Nephron progenitor cell (in vitro differentiated cells): ENCODE results near the gene AHDC1.
A peak's percentile ranks its signal among the peaks of the same experiment; 100 is the strongest.

Experiments used
- DNase-seq: peaks from one replicate; pipeline ENCODE4 v3.0.0; 2021
- H3K27ac Mint-ChIP-seq: 2 replicates; pipeline ENCODE4 v1.8.0; 2021; ENCODE audit warnings: mild to moderate bottlenecking, moderate library complexity, mixed read lengths
- H3K27me3 Mint-ChIP-seq: 2 replicates; pipeline ENCODE4 v1.8.0; 2021; ENCODE audit warnings: mild to moderate bottlenecking, low read depth, mixed read lengths; ENCODE audit not compliant: poor library complexity
- H3K36me3 Mint-ChIP-seq: 2 replicates; pipeline ENCODE4 v1.8.0; 2021; ENCODE audit warnings: low read depth, mixed read lengths
- H3K4me1 Mint-ChIP-seq: 2 replicates; pipeline ENCODE4 v1.8.0; 2021; ENCODE audit warnings: mixed read lengths
- H3K4me3 Mint-ChIP-seq: 2 replicates; pipeline ENCODE4 v1.8.0; 2021; ENCODE audit warnings: mild to moderate bottlenecking, moderate library complexity, mixed read lengths
- H3K9me3 Mint-ChIP-seq: 2 replicates; pipeline ENCODE4 v1.8.0; 2021; ENCODE audit warnings: mild to moderate bottlenecking, moderate library complexity, mixed read lengths
- TF ChIP-seq, protein P1 (sequence below): fragments of 200-600 bp; sonication (generic); IDR thresholded peaks from 2 replicates; pipeline ENCODE4 v1.5.0; 2021; ENCODE audit warnings: antibody characterized with exemption

AHDC1 gene

DNA sequence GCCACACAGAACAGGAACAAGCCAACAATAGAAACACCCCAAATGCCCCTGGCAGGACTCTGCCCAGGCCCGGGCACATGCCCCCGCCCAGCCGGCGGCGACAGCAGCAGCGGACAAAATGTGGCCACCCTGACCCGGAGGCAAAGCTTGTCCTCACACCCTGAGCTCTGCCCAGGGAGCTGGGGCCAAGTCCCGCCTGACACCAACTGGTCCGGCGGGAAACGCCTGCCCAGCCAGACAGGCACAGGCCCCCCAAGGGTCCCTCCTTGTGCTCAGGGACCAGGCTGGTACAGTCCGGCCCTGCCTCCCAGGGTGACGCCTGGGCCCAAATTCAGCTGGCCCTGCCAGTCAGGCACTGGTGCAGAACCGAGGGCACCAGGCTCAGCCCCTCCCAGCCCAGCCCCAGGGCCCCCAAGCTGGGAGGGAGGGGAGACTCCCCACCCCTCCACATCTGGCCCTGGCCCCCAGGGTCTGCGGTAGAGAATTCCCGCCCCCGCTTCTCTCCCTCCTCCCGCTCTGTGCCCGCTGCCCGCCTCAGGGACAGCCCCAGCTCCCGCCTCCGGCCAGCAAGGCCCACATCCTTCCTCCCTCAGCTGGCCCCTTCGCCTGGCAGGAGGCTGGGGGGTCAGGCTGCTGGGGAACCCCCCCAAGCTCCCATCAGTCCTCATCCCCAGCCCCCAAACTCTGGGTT is 2.0 kb downstream of the AHDC1 start:
- Mint-ChIP-seq H3K27ac (peak overlapping the region; percentile 94), H3K4me3 (peak overlapping the region; percentile 91), H3K4me1 (no peaks in the 10 kb centered on the region), H3K36me3 (no peaks in the 10 kb centered on the region), H3K9me3 (no peaks in the 10 kb centered on the region), H3K27me3 (no peaks in the 10 kb centered on the region)
- peak; percentile 44 for DNase-seq
- TF ChIP-seq, protein P1, sequence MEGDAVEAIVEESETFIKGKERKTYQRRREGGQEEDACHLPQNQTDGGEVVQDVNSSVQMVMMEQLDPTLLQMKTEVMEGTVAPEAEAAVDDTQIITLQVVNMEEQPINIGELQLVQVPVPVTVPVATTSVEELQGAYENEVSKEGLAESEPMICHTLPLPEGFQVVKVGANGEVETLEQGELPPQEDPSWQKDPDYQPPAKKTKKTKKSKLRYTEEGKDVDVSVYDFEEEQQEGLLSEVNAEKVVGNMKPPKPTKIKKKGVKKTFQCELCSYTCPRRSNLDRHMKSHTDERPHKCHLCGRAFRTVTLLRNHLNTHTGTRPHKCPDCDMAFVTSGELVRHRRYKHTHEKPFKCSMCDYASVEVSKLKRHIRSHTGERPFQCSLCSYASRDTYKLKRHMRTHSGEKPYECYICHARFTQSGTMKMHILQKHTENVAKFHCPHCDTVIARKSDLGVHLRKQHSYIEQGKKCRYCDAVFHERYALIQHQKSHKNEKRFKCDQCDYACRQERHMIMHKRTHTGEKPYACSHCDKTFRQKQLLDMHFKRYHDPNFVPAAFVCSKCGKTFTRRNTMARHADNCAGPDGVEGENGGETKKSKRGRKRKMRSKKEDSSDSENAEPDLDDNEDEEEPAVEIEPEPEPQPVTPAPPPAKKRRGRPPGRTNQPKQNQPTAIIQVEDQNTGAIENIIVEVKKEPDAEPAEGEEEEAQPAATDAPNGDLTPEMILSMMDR: no peak

DNA sequence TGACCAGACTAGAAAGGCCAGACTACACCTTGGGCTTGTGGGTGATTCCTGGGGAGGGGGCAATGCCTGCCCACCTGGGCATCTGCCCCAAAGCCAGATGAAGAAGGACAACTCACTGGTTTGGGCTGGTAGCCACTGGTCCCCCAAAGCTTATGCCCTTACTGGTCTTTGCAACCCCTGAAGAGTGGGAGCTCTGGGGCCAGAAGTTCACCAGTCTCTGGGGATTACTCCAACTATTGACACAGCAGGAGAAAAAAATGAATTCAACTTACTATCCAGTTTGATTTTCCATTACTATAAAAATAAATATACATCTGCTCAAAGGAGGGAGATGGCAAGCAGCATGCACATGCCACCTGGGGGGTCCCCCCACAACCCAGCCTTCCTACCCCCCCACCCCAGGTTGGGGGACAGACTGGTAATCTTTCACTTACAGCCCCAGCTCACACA is 2.6 kb downstream of the AHDC1 start:
- peak overlapping the region; percentile 91 for H3K4me3 Mint-ChIP-seq
- no peaks in the 10 kb centered on the region for H3K27me3 Mint-ChIP-seq
- no peak for DNase-seq
- no peaks in the 10 kb centered on the region for H3K4me1 Mint-ChIP-seq
- H3K36me3 Mint-ChIP-seq: no peaks in the 10 kb centered on the region
- H3K27ac Mint-ChIP-seq: peak overlapping the region; percentile 94
- TF ChIP-seq, protein P1: no peak
- no peaks in the 10 kb centered on the region for H3K9me3 Mint-ChIP-seq

DNA sequence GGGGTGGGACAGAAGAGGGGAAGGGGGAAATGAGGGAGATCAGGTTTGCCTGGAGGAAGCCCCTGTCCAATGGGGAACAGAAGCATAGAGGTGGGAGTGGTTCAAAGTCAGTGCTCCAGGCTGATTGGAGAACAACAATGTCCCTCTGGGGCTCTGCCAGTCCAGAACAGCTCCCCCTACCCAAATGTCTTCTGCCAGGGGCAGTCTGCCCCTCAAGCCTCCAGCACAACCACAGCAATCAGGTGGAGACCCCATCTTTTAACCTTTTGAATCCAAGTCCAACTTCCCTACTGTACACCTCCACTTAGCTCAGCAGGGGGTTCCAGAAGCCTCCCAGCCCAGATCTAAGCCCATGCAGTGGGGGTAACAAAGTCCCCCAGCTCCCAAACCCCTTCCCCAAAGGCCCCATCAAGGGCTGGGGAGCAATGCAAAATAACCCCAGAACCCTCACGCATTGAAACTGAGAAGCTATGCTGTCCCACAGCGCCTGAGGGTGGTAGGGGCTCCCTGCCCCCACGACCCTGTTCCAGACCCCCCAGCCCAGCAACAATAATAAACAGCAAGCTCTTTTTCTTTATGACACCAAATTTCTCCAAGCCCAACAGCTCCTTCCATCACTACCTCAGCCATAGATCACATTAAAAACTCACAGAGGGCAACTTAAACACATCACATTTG is 3.3 kb downstream of the AHDC1 start:
- peak overlapping the region; percentile 91 for H3K4me3 Mint-ChIP-seq
- H3K27me3 Mint-ChIP-seq: no peaks in the 10 kb centered on the region
- no peaks in the 10 kb centered on the region for H3K4me1 Mint-ChIP-seq
- no peaks in the 10 kb centered on the region for H3K9me3 Mint-ChIP-seq
- peak overlapping the region; percentile 83 for H3K27ac Mint-ChIP-seq
- H3K36me3 Mint-ChIP-seq: no peaks in the 10 kb centered on the region
- DNase-seq: peak; percentile 46
- TF ChIP-seq, protein P1: no peak

DNA sequence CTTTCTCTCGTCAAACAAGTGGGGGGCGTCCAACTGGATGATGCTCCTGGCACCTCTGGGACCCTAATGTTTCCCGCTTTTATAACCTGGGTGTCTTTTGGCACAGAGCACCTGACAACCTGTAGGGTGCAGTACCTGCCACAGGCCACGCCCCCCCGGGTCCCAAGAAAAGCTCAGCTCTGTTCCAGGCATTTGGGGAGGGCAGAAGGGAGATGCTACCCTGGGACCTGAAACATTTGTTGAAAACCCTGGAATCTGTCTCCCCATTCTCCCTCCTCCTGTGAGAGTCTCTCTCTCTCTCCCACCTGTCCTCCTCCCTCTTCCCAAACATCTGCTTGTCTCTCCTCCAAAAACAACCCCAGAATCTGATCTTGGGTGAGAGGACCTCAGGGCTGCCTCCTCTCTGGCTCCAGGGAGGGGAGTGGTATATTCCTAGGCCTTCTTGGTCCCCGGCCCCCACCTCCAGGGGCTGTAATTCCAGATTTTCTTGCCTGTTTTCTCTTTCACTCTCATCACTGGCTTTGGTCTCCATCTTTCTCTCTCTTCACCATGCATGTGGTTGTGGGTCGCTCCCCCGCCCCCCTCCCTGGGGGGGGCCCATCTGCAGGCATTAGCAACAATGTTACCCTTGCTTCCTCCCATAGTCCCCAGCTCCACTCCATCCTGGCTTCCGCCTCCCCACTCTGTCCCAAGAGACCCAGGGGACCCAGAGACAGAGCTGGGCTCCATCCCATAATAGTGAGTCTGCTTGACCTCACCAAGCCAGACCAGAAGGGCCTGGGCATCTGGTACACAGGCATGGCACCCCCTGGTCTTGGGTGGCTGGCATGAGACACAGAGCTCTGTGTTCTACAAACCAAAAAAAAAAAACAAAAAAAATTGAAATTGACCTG is 4.1 kb downstream of the AHDC1 start:
- Mint-ChIP-seq H3K27ac (peak overlapping the region; percentile 83), H3K36me3 (no peaks in the 10 kb centered on the region), H3K9me3 (no peaks in the 10 kb centered on the region), H3K27me3 (no peaks in the 10 kb centered on the region), H3K4me3 (peak overlapping the region; percentile 91), H3K4me1 (no peaks in the 10 kb centered on the region)
- TF ChIP-seq, protein P1: no peak
- DNase-seq: peak; percentile 20

DNA sequence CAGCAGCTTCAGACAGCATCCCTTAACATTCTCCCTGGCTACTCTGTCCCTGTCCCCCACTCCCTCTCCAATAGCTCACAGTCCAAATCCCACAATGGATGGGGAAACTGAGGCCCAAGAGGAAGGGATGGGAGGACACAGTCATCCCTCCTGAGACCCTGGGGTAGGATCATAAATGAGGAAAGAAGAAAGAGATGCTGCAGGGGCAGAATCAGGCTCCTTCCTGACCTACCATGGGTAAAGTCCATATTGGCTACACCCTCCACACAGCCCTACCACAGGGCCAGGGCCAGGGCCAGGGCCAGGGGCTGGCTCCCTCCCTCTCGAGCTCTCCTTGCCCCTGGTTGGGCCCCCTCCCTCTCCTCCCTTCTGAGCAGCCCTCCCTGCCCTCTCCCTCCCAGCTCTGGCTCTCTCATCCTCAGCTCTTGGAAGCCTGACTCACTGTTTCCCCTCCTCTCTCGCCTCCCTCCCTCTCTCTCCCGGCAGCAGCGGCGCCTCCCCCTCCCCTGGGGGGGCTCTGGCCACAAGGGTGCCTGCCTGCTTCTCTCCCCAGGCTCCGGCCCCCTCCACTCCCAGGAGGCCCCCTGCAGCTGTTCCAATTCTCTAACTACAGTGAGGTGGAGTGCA is 4.9 kb downstream of the AHDC1 start:
- Mint-ChIP-seq H3K36me3 (no peaks in the 10 kb centered on the region), H3K4me1 (no peaks in the 10 kb centered on the region), H3K4me3 (peak overlapping the region; percentile 91), H3K9me3 (no peaks in the 10 kb centered on the region), H3K27me3 (no peaks in the 10 kb centered on the region), H3K27ac (peak overlapping the region; percentile 83)
- TF ChIP-seq, protein P1: no peak
- DNase-seq: peak; percentile 30
